GM12891 (cell line): ENCODE measurements around the gene MTA3.

ENCODE experiments used
- PAX5 ChIP-seq: IDR thresholded peaks from 2 replicates; pipeline ENCODE4 v1.6.1; 2011; ENCODE audit warnings: low read length, moderate library complexity, mild to moderate bottlenecking; ENCODE audit not compliant: insufficient read depth, severe bottlenecking
- POLR2A ChIP-seq: IDR thresholded peaks from 2 replicates; pipeline ENCODE4 v1.6.1; 2011; ENCODE audit warnings: low read depth, low read length, control low read depth
- POLR2AphosphoS5 ChIP-seq: IDR thresholded peaks from 2 replicates; pipeline ENCODE4 v1.6.1; 2011; ENCODE audit warnings: low read depth, low read length, control low read depth
- TAF1 ChIP-seq: IDR thresholded peaks from 2 replicates; pipeline ENCODE4 v1.6.1; 2011; ENCODE audit warnings: low read depth, low read length, control low read depth

- TF ChIP-seq POLR2AphosphoS5 = no peak
- TF ChIP-seq TAF1 = no peak
- TF ChIP-seq POLR2A = no peak
- no peak for TF ChIP-seq PAX5
Observed at GRCh38 chr2:42522035-42522434, 46.4 kb upstream of the MTA3 start.
